GM12875 (cell line): ENCODE results near the gene ATG16L1.

Experiments used
- H3K4me3 ChIP-seq: one replicate; pipeline ENCODE4 v1.5.1; 2011; ENCODE audit warnings: low read depth, low read length, control low read depth
- CTCF ChIP-seq: IDR thresholded peaks from 2 replicates; pipeline ENCODE4 v1.5.1; 2011; ENCODE audit warnings: low read depth, mild to moderate bottlenecking, control low read depth, inconsistent platforms, low read length, moderate library complexity, borderline replicate concordance; ENCODE audit not compliant: insufficient read depth

The ATG16L1 gene

DNA sequence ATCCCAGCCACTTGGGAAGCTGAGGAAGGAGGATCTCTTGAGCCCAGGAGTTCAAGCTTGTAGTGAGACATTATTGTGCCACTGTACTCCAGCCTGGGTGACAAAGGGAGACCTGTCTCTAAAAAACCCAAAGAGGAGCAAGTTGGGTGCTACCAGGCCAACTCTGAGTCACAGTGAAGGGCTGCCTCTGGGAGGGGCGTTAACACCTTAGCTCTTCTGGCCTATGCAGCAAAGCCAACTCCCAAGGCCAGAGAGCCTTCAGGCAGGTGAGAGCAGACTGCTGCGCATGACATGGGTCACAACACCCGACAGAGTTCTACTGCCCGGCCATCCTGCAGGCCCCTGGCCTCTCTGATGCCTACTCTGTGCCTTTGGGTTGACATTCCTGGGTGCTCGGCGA is 32.6 kb upstream of the ATG16L1 start:
- no peak for TF ChIP-seq CTCF
- H3K4me3 ChIP-seq, result no peak overlapping the region

DNA sequence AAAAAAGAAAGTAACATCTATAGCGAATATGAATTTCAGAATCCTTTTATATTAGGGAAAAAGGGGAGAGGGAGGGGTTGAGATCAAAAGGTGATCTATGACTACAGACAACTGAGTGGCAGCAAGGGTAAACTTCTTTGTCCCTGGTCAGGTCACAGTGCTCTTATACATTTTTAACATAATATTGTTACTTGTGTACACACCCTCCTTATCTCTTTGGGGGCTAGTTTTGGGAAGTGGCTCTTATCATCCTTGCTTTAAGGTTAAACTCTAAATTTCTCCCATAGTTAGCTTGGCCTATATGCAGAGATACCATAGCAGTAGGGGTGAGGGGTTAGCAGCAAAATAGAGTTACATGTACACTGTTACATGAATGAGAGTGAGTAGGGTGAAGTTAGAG is 31.6 kb upstream of the ATG16L1 start:
- TF ChIP-seq CTCF, result no peak
- no peak overlapping the region for H3K4me3 ChIP-seq

GRCh38 chr2:233221378-233222063 is 30.0 kb upstream of the ATG16L1 start:
- no peak overlapping the region for H3K4me3 ChIP-seq
- TF ChIP-seq CTCF, result no peak

- TF ChIP-seq CTCF, result no peak
- H3K4me3 ChIP-seq, result no peak overlapping the region
Observed at GRCh38 chr2:233223059-233223894, 28.2 kb upstream of the ATG16L1 start.

DNA sequence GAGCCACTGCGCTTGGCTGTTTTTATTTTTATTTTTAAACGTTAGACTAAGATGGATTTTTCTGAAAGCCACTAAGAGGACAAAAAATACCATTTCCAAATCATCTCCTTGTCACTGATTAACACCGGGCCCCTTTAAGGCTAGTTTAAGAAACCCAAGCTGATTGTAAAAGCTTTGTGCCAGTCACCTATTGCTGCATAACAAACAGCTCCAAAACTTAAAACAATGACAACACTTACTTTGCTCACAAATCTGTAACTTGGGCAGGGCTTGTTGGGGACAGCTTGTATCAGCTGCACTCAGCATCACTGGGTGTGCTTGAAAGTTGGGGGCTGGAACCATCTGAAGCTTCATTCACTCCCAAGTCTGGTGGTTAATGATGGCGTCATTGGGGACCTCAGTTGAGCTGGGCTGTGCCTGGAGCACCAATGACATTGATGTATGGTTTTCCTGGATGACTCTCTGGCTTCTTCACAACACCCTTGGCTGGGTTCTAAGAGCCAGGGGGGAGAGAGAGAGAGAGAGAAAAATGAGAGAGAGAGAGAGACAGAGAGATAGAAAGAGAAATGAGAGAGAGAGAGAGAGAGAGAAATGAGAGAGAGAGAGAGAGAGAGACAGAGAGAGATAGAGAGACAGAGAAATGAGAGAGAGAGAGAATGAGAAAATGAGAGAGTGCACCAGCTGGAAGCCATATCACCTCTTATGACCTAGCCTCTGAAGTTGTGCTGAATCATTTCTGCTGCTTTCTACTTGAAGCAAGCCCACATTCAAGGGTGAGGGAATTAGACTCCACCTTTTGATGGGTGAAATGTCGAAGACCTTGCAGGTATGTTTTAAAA is 26.0 kb upstream of the ATG16L1 start:
- TF ChIP-seq CTCF, result no peak
- no peak overlapping the region for H3K4me3 ChIP-seq

- no peak for TF ChIP-seq CTCF
- H3K4me3 ChIP-seq, result no peak overlapping the region
Observed at GRCh38 chr2:233226511-233227031, 24.9 kb upstream of the ATG16L1 start.
